ENCODE results near the gene PCDHB6.

- TF ChIP-seq FOXP2 (optimal IDR thresholded peaks at IDR 0.05; ENCODE audit: control extremely low read depth, extremely low read length, insufficient read depth) (no peak), POLR2AphosphoS5 (IDR thresholded peaks at IDR 0.05; ENCODE audit: borderline replicate concordance, low read depth, low read length) (no peak)
Observed at GRCh38 chr5:141105350-141105749, 44.5 kb upstream of the PCDHB6 start.
